HepG2 (cell line): ENCODE data around the gene MCMBP. TPM values are rescaled to one million over a fixed set of nuclear protein-coding genes. Genes with fewer than 3 reads are reported as not detected.

Experiments
- ATAC-seq: fragments of 200-7000 bp; cut with Tn5 transposase; 3 replicates; pipeline ENCODE4 v1.9.1; 2020; ENCODE audit warnings: mild to moderate bottlenecking, moderate library complexity
- BruUV-seq: library from RNA; stranded (reverse); fragments of 400-500 nt; replicated peaks from 2 replicates; lab custom pipeline; 2021; lab: Mats Ljungman, UMichigan
- CTCF ChIA-PET: fragments of 300-600 bp; formaldehyde crosslinking; extraction: SDS; loops from one replicate; lab custom pipeline; 2021; ENCODE audit warnings: low total read pairs, inconsistent platforms, low intra/inter-chr PET ratio; lab: Yijun Ruan, JAX
- POLR2A ChIA-PET: fragments of 350-600 bp; sonication (Branson Sonifier 250); formaldehyde crosslinking; loops from one replicate; lab custom pipeline; 2020; ENCODE audit warnings: antibody characterized with exemption, inconsistent platforms; lab: Yijun Ruan, JAX
- DNase-seq: peaks from one replicate; pipeline ENCODE4 v3.0.0-alpha.2; 2015; ENCODE audit warnings: low spot score
- FAIRE-seq: peaks from 3 replicates; lab custom pipeline; 2011; peaks lifted over from hg19 to GRCh38; lab: Jason Lieb, UNC
- H2AFZ ChIP-seq: one replicate; pipeline ENCODE4 v1.6.1; 2011; ENCODE audit warnings: low read length, inconsistent platforms
- H3K27ac ChIP-seq: fragments of 300-600 bp; 3 replicates; pipeline ENCODE4 v1.8.0; 2011; ENCODE audit warnings: mixed run types, mild to moderate bottlenecking, mixed read lengths, low read length, inconsistent platforms; ENCODE audit not compliant: insufficient read depth; ENCODE audit errors: extremely low read length
- H3K27me3 ChIP-seq, 2 experiments: fragments of 200-600 bp in 1 of 2; 2 replicates in 1 of 2; 3 replicates in 1 of 2; pipeline versions ENCODE4 v1.6.0 to v1.8.0; 2011; ENCODE audit warnings: low read length in 2 of 2, mild to moderate bottlenecking in 2 of 2, moderate library complexity in 2 of 2, inconsistent platforms in 1 of 2; ENCODE audit not compliant: insufficient read depth in 2 of 2, control insufficient read depth in 1 of 2
- H3K36me3 ChIP-seq, 2 experiments: fragments of 200-600 bp in 1 of 2; replicated peaks in 1 of 2; 2 replicates in 1 of 2; 3 replicates in 1 of 2; pipeline versions ENCODE4 v1.5.1 to v1.8.0; 2011; ENCODE audit warnings: low read length in 2 of 2, inconsistent platforms in 1 of 2; ENCODE audit not compliant: insufficient read depth in 2 of 2, control insufficient read depth in 1 of 2
- H3K4me1 ChIP-seq: 2 replicates; pipeline ENCODE4 v1.5.1; 2012; ENCODE audit warnings: low read length, inconsistent platforms; ENCODE audit not compliant: insufficient read depth
- H3K4me2 ChIP-seq: 2 replicates; pipeline ENCODE4 v1.6.0; 2011; ENCODE audit warnings: low read depth, low read length, inconsistent platforms
- H3K4me3 ChIP-seq, 3 experiments: fragments of 200-600 bp in 1 of 3; sonication (generic), shearing (Covaris generic) in 1 of 3; replicated peaks in 1 of 3; 2 replicates each; pipeline ENCODE4 v1.5.1; 2011 to 2016; ENCODE audit warnings: low read length in 3 of 3, inconsistent platforms in 2 of 3, low read depth in 2 of 3, mild to moderate bottlenecking in 2 of 3, control low read depth in 1 of 3, mixed read lengths in 1 of 3; ENCODE audit not compliant: insufficient read depth in 1 of 3
- H3K79me2 ChIP-seq: one replicate; pipeline ENCODE4 v1.6.1; 2011; ENCODE audit warnings: low read length, inconsistent platforms; ENCODE audit not compliant: insufficient read depth
- H3K9ac ChIP-seq: 2 replicates; pipeline ENCODE4 v1.6.0; 2011; ENCODE audit warnings: mild to moderate bottlenecking, low read depth, low read length, inconsistent platforms; ENCODE audit not compliant: insufficient read depth
- H3K9me3 ChIP-seq: 2 replicates; pipeline ENCODE4 v1.5.1; 2012; ENCODE audit warnings: mild to moderate bottlenecking, low read length
- H4K20me1 ChIP-seq: 2 replicates; pipeline ENCODE4 v1.6.0; 2011; ENCODE audit warnings: inconsistent platforms, mild to moderate bottlenecking, low read length, moderate library complexity; ENCODE audit not compliant: insufficient read depth
- DNMT3B ChIP-seq: conservative IDR thresholded peaks from 2 replicates; pipeline ENCODE4 v1.6.1; 2016; ENCODE audit warnings: missing biosample characterization, control low read depth
- KLF9 ChIP-seq: IDR thresholded peaks from 2 replicates; pipeline ENCODE4 v1.6.1; 2016; ENCODE audit warnings: low read depth
- MIER3 ChIP-seq: IDR thresholded peaks from 2 replicates; pipeline ENCODE4 v1.6.1; 2016; ENCODE audit warnings: missing compliant biosample characterization, borderline replicate concordance
- NPAS2 ChIP-seq: sonication (generic); formaldehyde crosslinking; IDR thresholded peaks from 2 replicates; pipeline ENCODE4 v1.8.0; 2022; ENCODE audit warnings: mild to moderate bottlenecking, missing genetic modification reagents, borderline replicate concordance
- PLRG1 ChIP-seq: fragments of 450-650 bp; conservative IDR thresholded peaks from 2 replicates; pipeline ENCODE4 v1.6.1; 2016
- SP2 ChIP-seq: sonication (generic); formaldehyde crosslinking; IDR thresholded peaks from 2 replicates; pipeline ENCODE4 v1.5.1; 2020; ENCODE audit warnings: mild to moderate bottlenecking, missing genetic modification reagents
- TMF1 ChIP-seq: sonication (generic); formaldehyde crosslinking; IDR thresholded peaks from 2 replicates; pipeline ENCODE4 v1.8.1; 2022; ENCODE audit warnings: low read depth, missing genetic modification reagents
- ZNF484 ChIP-seq: sonication (generic); formaldehyde crosslinking; IDR thresholded peaks from 2 replicates; pipeline ENCODE4 v1.5.1; 2020; ENCODE audit warnings: mild to moderate bottlenecking, low read depth, missing genetic modification reagents, borderline replicate concordance
- ZNF724P ChIP-seq: sonication (generic); formaldehyde crosslinking; IDR thresholded peaks from 2 replicates; pipeline ENCODE4 v1.8.0; 2022; ENCODE audit warnings: missing genetic modification reagents, borderline replicate concordance
- WGBS: methylation state at CpG from one replicate; pipeline ENCODE4 v1.1.6; 2017; ENCODE audit warnings: low lambda C conversion rate; 5-methylcytosine and 5-hydroxymethylcytosine counted together
- in situ Hi-C: cut with HindIII; loops from 2 replicates; pipeline ENCODE4 v1.10.0; 2017; ENCODE audit warnings: low pct_unique_long_range_greater_than_20kb; ENCODE audit not compliant: extremely low pct_ligation_motif_present
- intact Hi-C: fragments of 100-400 bp; cut with micrococcal nuclease; formaldehyde crosslinking; loops from one replicate; pipeline ENCODE4 v1.10.0; 2022; ENCODE audit not compliant: unreplicated experiment
- polyA plus RNA-seq, 8 experiments: library from polyadenylated mRNA; depleted of rRNA in 3 of 8; stranded (reverse) in 7 of 8; unstranded in 1 of 8; fragments of >200 nt; fragmentation: Illumina TruSeq in 4 of 8; extraction: Trizol in 4 of 8; gene quantifications; 2 replicates each; pipeline versions ENCODE4 v1.2.1 to v1.2.3, GENCODE V29; 2011 to 2016; ENCODE audit warnings: low read depth in 4 of 8, missing spikeins in 1 of 8, mixed read lengths in 1 of 8; ENCODE audit not compliant: insufficient read depth in 1 of 8
- total RNA-seq, 5 experiments: library from RNA; depleted of rRNA; stranded (reverse); fragments of >200 nt; fragmentation: Illumina TruSeq; extraction: Trizol; gene quantifications; 2 replicates each; pipeline ENCODE4 v1.2.3, GENCODE V29; 2016; ENCODE audit warnings: low read depth in 1 of 5
- TF ChIP-seq, protein P1 (sequence below): sonication (generic); formaldehyde crosslinking; IDR thresholded peaks from 2 replicates; pipeline ENCODE4 v1.5.0; 2020; ENCODE audit warnings: mild to moderate bottlenecking, missing genetic modification reagents, borderline replicate concordance
- TF ChIP-seq, protein P2 (sequence below): sonication (generic); formaldehyde crosslinking; IDR thresholded peaks from 2 replicates; pipeline ENCODE4 v1.4.0; 2020; ENCODE audit warnings: missing genetic modification reagents

Gene MCMBP
- total and polyA plus RNA-seq, 2 of the 13 experiments (the other 11 are each of a cell fraction or from before 2014, with no cell fraction given), result 35.7 to 62.4 TPM

DNA sequence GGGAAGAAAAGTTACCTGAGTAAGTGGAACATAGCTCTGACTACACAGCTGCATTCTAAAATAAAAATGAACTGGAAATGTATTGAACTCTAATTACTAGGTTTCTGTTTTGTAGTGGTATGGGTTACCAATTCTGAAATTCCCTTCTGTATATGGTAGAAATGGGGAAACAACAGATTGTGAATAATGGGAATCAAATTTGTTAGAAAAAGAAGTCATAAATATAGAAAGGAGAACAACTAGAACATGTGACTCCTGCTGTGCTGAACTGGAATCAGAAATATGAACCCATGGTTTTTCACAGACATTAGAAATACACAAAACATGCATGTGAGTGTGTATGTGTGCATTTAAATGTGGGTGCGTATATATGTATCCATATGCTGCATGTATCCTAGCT, 27.0 kb downstream of the MCMBP start:
- ChIA-PET CTCF (no interaction called here), POLR2A (no interaction called here)
- H3K27me3 ChIP-seq, result no peaks in the 10 kb centered on the region
- no peak overlapping the region for H3K9ac ChIP-seq
- H3K9me3 ChIP-seq, result no peaks in the 10 kb centered on the region
- no peak for DNase-seq
- 100% methylated on average over 1 of the region's 1 CpG for WGBS
- no peaks in the 10 kb centered on the region for H3K4me1 ChIP-seq
- peaks cover 31 to 85% of the 10 kb centered on the region in 2 experiments for H3K36me3 ChIP-seq
- no peak for FAIRE-seq
- no peak overlapping the region for H3K27ac ChIP-seq
- H4K20me1 ChIP-seq, result no peaks in the 10 kb centered on the region
- H3K79me2 ChIP-seq, result no peaks in the 10 kb centered on the region
- TF ChIP-seq, protein P1, sequence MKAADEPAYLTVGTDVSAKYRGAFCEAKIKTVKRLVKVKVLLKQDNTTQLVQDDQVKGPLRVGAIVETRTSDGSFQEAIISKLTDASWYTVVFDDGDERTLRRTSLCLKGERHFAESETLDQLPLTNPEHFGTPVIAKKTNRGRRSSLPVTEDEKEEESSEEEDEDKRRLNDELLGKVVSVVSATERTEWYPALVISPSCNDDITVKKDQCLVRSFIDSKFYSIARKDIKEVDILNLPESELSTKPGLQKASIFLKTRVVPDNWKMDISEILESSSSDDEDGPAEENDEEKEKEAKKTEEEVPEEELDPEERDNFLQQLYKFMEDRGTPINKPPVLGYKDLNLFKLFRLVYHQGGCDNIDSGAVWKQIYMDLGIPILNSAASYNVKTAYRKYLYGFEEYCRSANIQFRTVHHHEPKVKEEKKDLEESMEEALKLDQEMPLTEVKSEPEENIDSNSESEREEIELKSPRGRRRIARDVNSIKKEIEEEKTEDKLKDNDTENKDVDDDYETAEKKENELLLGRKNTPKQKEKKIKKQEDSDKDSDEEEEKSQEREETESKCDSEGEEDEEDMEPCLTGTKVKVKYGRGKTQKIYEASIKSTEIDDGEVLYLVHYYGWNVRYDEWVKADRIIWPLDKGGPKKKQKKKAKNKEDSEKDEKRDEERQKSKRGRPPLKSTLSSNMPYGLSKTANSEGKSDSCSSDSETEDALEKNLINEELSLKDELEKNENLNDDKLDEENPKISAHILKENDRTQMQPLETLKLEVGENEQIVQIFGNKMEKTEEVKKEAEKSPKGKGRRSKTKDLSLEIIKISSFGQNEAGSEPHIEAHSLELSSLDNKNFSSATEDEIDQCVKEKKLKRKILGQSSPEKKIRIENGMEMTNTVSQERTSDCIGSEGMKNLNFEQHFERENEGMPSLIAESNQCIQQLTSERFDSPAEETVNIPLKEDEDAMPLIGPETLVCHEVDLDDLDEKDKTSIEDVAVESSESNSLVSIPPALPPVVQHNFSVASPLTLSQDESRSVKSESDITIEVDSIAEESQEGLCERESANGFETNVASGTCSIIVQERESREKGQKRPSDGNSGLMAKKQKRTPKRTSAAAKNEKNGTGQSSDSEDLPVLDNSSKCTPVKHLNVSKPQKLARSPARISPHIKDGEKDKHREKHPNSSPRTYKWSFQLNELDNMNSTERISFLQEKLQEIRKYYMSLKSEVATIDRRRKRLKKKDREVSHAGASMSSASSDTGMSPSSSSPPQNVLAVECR (CRISPR knock-in tag), result no peak
- no TSS peak for BruUV-seq
- intact Hi-C loops (no loop called here), in situ Hi-C loops (no loop called here)
- ATAC-seq, result no peak
- no peak overlapping the region for H2AFZ ChIP-seq
- no peak overlapping the region for H3K4me2 ChIP-seq
- no peak overlapping the region for H3K4me3 ChIP-seq

DNA sequence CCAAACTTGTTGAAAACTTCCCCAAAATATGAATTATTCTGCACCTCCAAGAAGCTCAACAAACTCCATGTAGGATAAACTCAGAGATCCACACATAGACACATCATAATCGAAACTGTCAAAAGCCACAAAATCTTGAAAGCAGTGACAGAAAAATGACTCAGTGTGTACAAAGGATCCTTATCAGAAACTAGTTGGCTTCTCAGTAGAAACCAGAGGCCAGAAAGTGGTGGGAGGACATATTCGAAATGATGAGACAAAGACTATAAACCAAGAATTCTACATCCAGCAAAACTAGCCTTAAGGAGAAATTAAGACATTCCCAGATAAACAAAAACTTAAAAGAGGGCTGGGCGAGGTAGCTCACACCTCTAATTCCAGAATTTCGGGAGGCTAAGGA, 38.5 kb downstream of the MCMBP start:
- FAIRE-seq, result no peak

More for the DNA sequence above, 38.5 kb downstream of the MCMBP start:
- CTCF ChIA-PET, result no interaction called here
- H3K4me1 ChIP-seq, result peaks cover 6% of the 10 kb centered on the region; the same call in 1 of the 2 replicates
- no peaks in the 10 kb centered on the region for H3K9me3 ChIP-seq
- TF ChIP-seq ZNF724P (CRISPR knock-in tag), result no peak
- no peak for TF ChIP-seq PLRG1
- TF ChIP-seq NPAS2 (CRISPR knock-in tag), result no peak
- TF ChIP-seq KLF9 (CRISPR knock-in tag), result no peak
- no peak for TF ChIP-seq SP2 (CRISPR knock-in tag)
- TF ChIP-seq TMF1, result no peak
- no peak for TF ChIP-seq MIER3 (CRISPR knock-in tag)
- TF ChIP-seq DNMT3B, result no peak
- TF ChIP-seq, protein P2, sequence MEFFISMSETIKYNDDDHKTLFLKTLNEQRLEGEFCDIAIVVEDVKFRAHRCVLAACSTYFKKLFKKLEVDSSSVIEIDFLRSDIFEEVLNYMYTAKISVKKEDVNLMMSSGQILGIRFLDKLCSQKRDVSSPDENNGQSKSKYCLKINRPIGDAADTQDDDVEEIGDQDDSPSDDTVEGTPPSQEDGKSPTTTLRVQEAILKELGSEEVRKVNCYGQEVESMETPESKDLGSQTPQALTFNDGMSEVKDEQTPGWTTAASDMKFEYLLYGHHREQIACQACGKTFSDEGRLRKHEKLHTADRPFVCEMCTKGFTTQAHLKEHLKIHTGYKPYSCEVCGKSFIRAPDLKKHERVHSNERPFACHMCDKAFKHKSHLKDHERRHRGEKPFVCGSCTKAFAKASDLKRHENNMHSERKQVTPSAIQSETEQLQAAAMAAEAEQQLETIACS (CRISPR knock-in tag), result no peak
- TF ChIP-seq ZNF484 (CRISPR knock-in tag), result no peak
- POLR2A ChIA-PET, result no interaction called here
- H3K36me3 ChIP-seq, result peaks cover 25 to 85% of the 10 kb centered on the region in 2 experiments
- no TSS peak for BruUV-seq
- no peaks in the 10 kb centered on the region for H3K79me2 ChIP-seq
- no peak overlapping the region for H3K9ac ChIP-seq
- H4K20me1 ChIP-seq, result no peaks in the 10 kb centered on the region
- ATAC-seq (no peak), DNase-seq (no peak)
- 93% methylated on average over 4 of the region's 4 CpGs for WGBS
- intact Hi-C loops (no loop called here), in situ Hi-C loops (no loop called here)
- H3K27ac ChIP-seq, result no peak overlapping the region
- no peaks in the 10 kb centered on the region; a peak in 1 of 5 replicates for H3K27me3 ChIP-seq
- H3K4me3 ChIP-seq, result no peak overlapping the region
- no peak overlapping the region for H2AFZ ChIP-seq
- no peak overlapping the region for H3K4me2 ChIP-seq
